Measurements from ENCODE around the gene GPHN.

The GPHN gene

GRCh38 chr14:67137744-67138371, 629.9 kb downstream of the GPHN start:
- H3K36me3 ChIP-seq (ENCODE audit: control insufficient read depth in 1 of 2, insufficient read depth in 2 of 2, low read length in 2 of 2): peaks cover 0 to under 1% of the 10 kb centered on the region in 2 donors
- H3K9ac ChIP-seq (ENCODE audit: low read depth in 1 of 2, low read length in 2 of 2): no peak overlapping the region
- H3K9me3 ChIP-seq (ENCODE audit: control insufficient read depth in 1 of 2, low read length in 2 of 2): no peaks in the 10 kb centered on the region
- no peaks in the 10 kb centered on the region for H3K27me3 ChIP-seq (ENCODE audit: control insufficient read depth in 1 of 2, insufficient read depth in 2 of 2, low read length in 2 of 2)
- no peaks in the 10 kb centered on the region for H3K4me1 ChIP-seq (ENCODE audit: control insufficient read depth in 1 of 2, insufficient read depth in 2 of 2, low read length in 2 of 2)
- H3K27ac ChIP-seq (ENCODE audit: low read depth, low read length): no peak overlapping the region
- no peak overlapping the region for H3K4me3 ChIP-seq (ENCODE audit: low read depth in 1 of 2, low read length in 2 of 2)

GRCh38 chr14:67140556-67140955, 632.6 kb downstream of the GPHN start:
- Histone ChIP-seq H3K4me3 (ENCODE audit: low read depth in 1 of 2, low read length in 2 of 2) (no peak overlapping the region), H3K9ac (ENCODE audit: low read depth in 1 of 2, low read length in 2 of 2) (no peak overlapping the region), H3K27me3 (ENCODE audit: control insufficient read depth in 1 of 2, insufficient read depth in 2 of 2, low read length in 2 of 2) (no peaks in the 10 kb centered on the region), H3K4me1 (ENCODE audit: control insufficient read depth in 1 of 2, insufficient read depth in 2 of 2, low read length in 2 of 2) (no peaks in the 10 kb centered on the region), H3K27ac (ENCODE audit: low read depth, low read length) (no peak overlapping the region), H3K36me3 (ENCODE audit: control insufficient read depth in 1 of 2, insufficient read depth in 2 of 2, low read length in 2 of 2) (peaks cover 8% of the 10 kb centered on the region in 2 donors), H3K9me3 (ENCODE audit: control insufficient read depth in 1 of 2, low read length in 2 of 2) (no peaks in the 10 kb centered on the region)

GRCh38 chr14:67141146-67141900, 633.4 kb downstream of the GPHN start:
- H3K9me3 ChIP-seq (ENCODE audit: control insufficient read depth in 1 of 2, low read length in 2 of 2): no peaks in the 10 kb centered on the region
- H3K4me1 ChIP-seq (ENCODE audit: control insufficient read depth in 1 of 2, insufficient read depth in 2 of 2, low read length in 2 of 2): no peaks in the 10 kb centered on the region
- no peak overlapping the region for H3K4me3 ChIP-seq (ENCODE audit: low read depth in 1 of 2, low read length in 2 of 2)
- no peak overlapping the region for H3K9ac ChIP-seq (ENCODE audit: low read depth in 1 of 2, low read length in 2 of 2)
- no peak overlapping the region for H3K27ac ChIP-seq (ENCODE audit: low read depth, low read length)
- H3K36me3 ChIP-seq (ENCODE audit: control insufficient read depth in 1 of 2, insufficient read depth in 2 of 2, low read length in 2 of 2): peaks cover 8% of the 10 kb centered on the region in 2 donors
- no peaks in the 10 kb centered on the region for H3K27me3 ChIP-seq (ENCODE audit: control insufficient read depth in 1 of 2, insufficient read depth in 2 of 2, low read length in 2 of 2)

- Histone ChIP-seq H3K36me3 (ENCODE audit: control insufficient read depth in 1 of 2, insufficient read depth in 2 of 2, low read length in 2 of 2) (no peaks in the 10 kb centered on the region), H3K9ac (ENCODE audit: low read depth in 1 of 2, low read length in 2 of 2) (no peak overlapping the region), H3K9me3 (ENCODE audit: control insufficient read depth in 1 of 2, low read length in 2 of 2) (no peaks in the 10 kb centered on the region), H3K4me3 (ENCODE audit: low read depth in 1 of 2, low read length in 2 of 2) (no peak overlapping the region), H3K27ac (ENCODE audit: low read depth, low read length) (no peak overlapping the region), H3K27me3 (ENCODE audit: control insufficient read depth in 1 of 2, insufficient read depth in 2 of 2, low read length in 2 of 2) (no peaks in the 10 kb centered on the region), H3K4me1 (ENCODE audit: control insufficient read depth in 1 of 2, insufficient read depth in 2 of 2, low read length in 2 of 2) (no peaks in the 10 kb centered on the region)
Measured at GRCh38 chr14:67151082-67151666, 643.2 kb downstream of the GPHN start.

GRCh38 chr14:67158566-67158965, 650.6 kb downstream of the GPHN start:
- no peak overlapping the region for H3K9ac ChIP-seq (ENCODE audit: low read depth in 1 of 2, low read length in 2 of 2)
- no peaks in the 10 kb centered on the region for H3K27me3 ChIP-seq (ENCODE audit: control insufficient read depth in 1 of 2, insufficient read depth in 2 of 2, low read length in 2 of 2)
- H3K36me3 ChIP-seq (ENCODE audit: control insufficient read depth in 1 of 2, insufficient read depth in 2 of 2, low read length in 2 of 2): no peaks in the 10 kb centered on the region
- H3K4me1 ChIP-seq (ENCODE audit: control insufficient read depth in 1 of 2, insufficient read depth in 2 of 2, low read length in 2 of 2): no peaks in the 10 kb centered on the region
- H3K9me3 ChIP-seq (ENCODE audit: control insufficient read depth in 1 of 2, low read length in 2 of 2): no peaks in the 10 kb centered on the region
- H3K4me3 ChIP-seq (ENCODE audit: low read depth in 1 of 2, low read length in 2 of 2): no peak overlapping the region
- H3K27ac ChIP-seq (ENCODE audit: low read depth, low read length): no peak overlapping the region

GRCh38 chr14:67162385-67162784, 654.4 kb downstream of the GPHN start:
- no peaks in the 10 kb centered on the region for H3K9me3 ChIP-seq (ENCODE audit: control insufficient read depth in 1 of 2, low read length in 2 of 2)
- H3K4me3 ChIP-seq (ENCODE audit: low read depth in 1 of 2, low read length in 2 of 2): no peak overlapping the region
- no peaks in the 10 kb centered on the region for H3K4me1 ChIP-seq (ENCODE audit: control insufficient read depth in 1 of 2, insufficient read depth in 2 of 2, low read length in 2 of 2)
- peaks cover 0 to 6% of the 10 kb centered on the region in 2 donors for H3K36me3 ChIP-seq (ENCODE audit: control insufficient read depth in 1 of 2, insufficient read depth in 2 of 2, low read length in 2 of 2)
- H3K9ac ChIP-seq (ENCODE audit: low read depth in 1 of 2, low read length in 2 of 2): no peak overlapping the region
- H3K27ac ChIP-seq (ENCODE audit: low read depth, low read length): no peak overlapping the region
- H3K27me3 ChIP-seq (ENCODE audit: control insufficient read depth in 1 of 2, insufficient read depth in 2 of 2, low read length in 2 of 2): no peaks in the 10 kb centered on the region

- H3K4me3 ChIP-seq (ENCODE audit: low read depth in 1 of 2, low read length in 2 of 2): no peak overlapping the region
- no peak overlapping the region for H3K27ac ChIP-seq (ENCODE audit: low read depth, low read length)
- H3K9ac ChIP-seq (ENCODE audit: low read depth in 1 of 2, low read length in 2 of 2): no peak overlapping the region
- peaks cover 0 to 12% of the 10 kb centered on the region in 2 donors for H3K36me3 ChIP-seq (ENCODE audit: control insufficient read depth in 1 of 2, insufficient read depth in 2 of 2, low read length in 2 of 2)
- no peaks in the 10 kb centered on the region for H3K27me3 ChIP-seq (ENCODE audit: control insufficient read depth in 1 of 2, insufficient read depth in 2 of 2, low read length in 2 of 2)
- no peaks in the 10 kb centered on the region for H3K9me3 ChIP-seq (ENCODE audit: control insufficient read depth in 1 of 2, low read length in 2 of 2)
- H3K4me1 ChIP-seq (ENCODE audit: control insufficient read depth in 1 of 2, insufficient read depth in 2 of 2, low read length in 2 of 2): no peaks in the 10 kb centered on the region
Measured at GRCh38 chr14:67166450-67166853, 658.5 kb downstream of the GPHN start.

- Histone ChIP-seq H3K36me3 (ENCODE audit: control insufficient read depth in 1 of 2, insufficient read depth in 2 of 2, low read length in 2 of 2) (peaks cover 0 to 20% of the 10 kb centered on the region in 2 donors), H3K4me1 (ENCODE audit: control insufficient read depth in 1 of 2, insufficient read depth in 2 of 2, low read length in 2 of 2) (no peaks in the 10 kb centered on the region), H3K27ac (ENCODE audit: low read depth, low read length) (no peak overlapping the region), H3K27me3 (ENCODE audit: control insufficient read depth in 1 of 2, insufficient read depth in 2 of 2, low read length in 2 of 2) (no peaks in the 10 kb centered on the region), H3K4me3 (ENCODE audit: low read depth in 1 of 2, low read length in 2 of 2) (no peak overlapping the region), H3K9ac (ENCODE audit: low read depth in 1 of 2, low read length in 2 of 2) (no peak overlapping the region), H3K9me3 (ENCODE audit: control insufficient read depth in 1 of 2, low read length in 2 of 2) (no peaks in the 10 kb centered on the region)
Measured at GRCh38 chr14:67167420-67168109, 659.6 kb downstream of the GPHN start.

- Histone ChIP-seq H3K4me3 (ENCODE audit: low read depth in 1 of 2, low read length in 2 of 2) (no peak overlapping the region), H3K27ac (ENCODE audit: low read depth, low read length) (no peak overlapping the region), H3K9ac (ENCODE audit: low read depth in 1 of 2, low read length in 2 of 2) (no peak overlapping the region), H3K4me1 (ENCODE audit: control insufficient read depth in 1 of 2, insufficient read depth in 2 of 2, low read length in 2 of 2) (no peaks in the 10 kb centered on the region), H3K27me3 (ENCODE audit: control insufficient read depth in 1 of 2, insufficient read depth in 2 of 2, low read length in 2 of 2) (no peaks in the 10 kb centered on the region), H3K9me3 (ENCODE audit: control insufficient read depth in 1 of 2, low read length in 2 of 2) (peaks cover under 1 to 4% of the 10 kb centered on the region in 2 donors), H3K36me3 (ENCODE audit: control insufficient read depth in 1 of 2, insufficient read depth in 2 of 2, low read length in 2 of 2) (peaks cover 0 to 20% of the 10 kb centered on the region in 2 donors)
Measured at GRCh38 chr14:67168110-67168441, 660.1 kb downstream of the GPHN start.

- H3K27ac ChIP-seq (ENCODE audit: low read depth, low read length): no peak overlapping the region
- peaks cover 0 to 15% of the 10 kb centered on the region in 2 donors for H3K36me3 ChIP-seq (ENCODE audit: control insufficient read depth in 1 of 2, insufficient read depth in 2 of 2, low read length in 2 of 2)
- H3K9me3 ChIP-seq (ENCODE audit: control insufficient read depth in 1 of 2, low read length in 2 of 2): peaks cover 6 to 8% of the 10 kb centered on the region in 2 donors
- no peaks in the 10 kb centered on the region for H3K4me1 ChIP-seq (ENCODE audit: control insufficient read depth in 1 of 2, insufficient read depth in 2 of 2, low read length in 2 of 2)
- no peaks in the 10 kb centered on the region for H3K27me3 ChIP-seq (ENCODE audit: control insufficient read depth in 1 of 2, insufficient read depth in 2 of 2, low read length in 2 of 2)
- no peak overlapping the region for H3K4me3 ChIP-seq (ENCODE audit: low read depth in 1 of 2, low read length in 2 of 2)
- no peak overlapping the region for H3K9ac ChIP-seq (ENCODE audit: low read depth in 1 of 2, low read length in 2 of 2)
Measured at GRCh38 chr14:67170660-67171059, 662.7 kb downstream of the GPHN start.

Data from duodenal mucosa (tissue), 2 donors.